Cardiac fibroblast (primary cell): Measurements from ENCODE around the gene POMT1.
"Not testable (repeated sequence)": the region's sequence is repeated elsewhere in the genome, so short reads cannot be mapped to it uniquely, and the experiment has no call there.

Source experiments
- DNase-seq, 2 donors: peaks; one replicate each; pipeline versions ENCODE4 v3.0.0 to v3.0.0-alpha.2; 2010; ENCODE audit warnings: low read depth in 2 of 2
- H3K4me3 ChIP-seq, 2 donors: replicated peaks in 1 of 2; 1 replicate in 1 of 2; 2 replicates in 1 of 2; pipeline ENCODE4 v1.5.1; 2011; ENCODE audit warnings: low read depth in 2 of 2, low read length in 2 of 2, mild to moderate bottlenecking in 2 of 2, moderate library complexity in 1 of 2
- CTCF ChIP-seq: IDR thresholded peaks from one replicate; pipeline ENCODE4 v1.5.1; 2011; ENCODE audit warnings: low read depth, mild to moderate bottlenecking, low read length, inconsistent platforms

The POMT1 gene

GRCh38 chr9:131503626-131504465, 1.1 kb downstream of the POMT1 start:
- DNase-seq, result peak in 1 of 2 donors; percentile 37
- no peak for TF ChIP-seq CTCF
- peak overlapping the region; percentile 82 to 88 for H3K4me3 ChIP-seq

GRCh38 chr9:131505012-131505411, 2.3 kb downstream of the POMT1 start:
- no peak for TF ChIP-seq CTCF
- H3K4me3 ChIP-seq, result no peak overlapping the region
- DNase-seq, result no peak

GRCh38 chr9:131511416-131511815, 8.7 kb downstream of the POMT1 start:
- no peak overlapping the region for H3K4me3 ChIP-seq
- no peak for TF ChIP-seq CTCF
- no peak for DNase-seq

GRCh38 chr9:131511880-131512279, 9.2 kb downstream of the POMT1 start:
- TF ChIP-seq CTCF, result no peak
- no peak for DNase-seq
- no peak overlapping the region for H3K4me3 ChIP-seq

- H3K4me3 ChIP-seq, result no peak overlapping the region
- DNase-seq, result no peak
- TF ChIP-seq CTCF, result no peak
Observed at GRCh38 chr9:131513177-131513576, 10.5 kb downstream of the POMT1 start.

GRCh38 chr9:131515559-131516031, 12.9 kb downstream of the POMT1 start:
- not testable (repeated sequence) for DNase-seq, H3K4me3 ChIP-seq

GRCh38 chr9:131516100-131516499, 13.4 kb downstream of the POMT1 start:
- no peak for DNase-seq
- no peak for TF ChIP-seq CTCF

More at GRCh38 chr9:131516100-131516499, 13.4 kb downstream of the POMT1 start:
- H3K4me3 ChIP-seq, result no peak overlapping the region
